Osteoblast (primary cell): Measurements from ENCODE around the gene DENND2A. TPM values are rescaled to one million over a fixed set of nuclear protein-coding genes. Genes with fewer than 3 reads are reported as not detected.

Experiments
- DNase-seq: peaks from one replicate; pipeline ENCODE4 v3.0.0; 2011; ENCODE audit warnings: low spot score, mixed read lengths; ENCODE audit not compliant: insufficient read length; ENCODE audit errors: missing footprints
- H2AFZ ChIP-seq: 2 replicates; pipeline ENCODE4 v1.6.0; 2011; ENCODE audit warnings: mild to moderate bottlenecking, low read length
- H3K27ac ChIP-seq: 2 replicates; pipeline ENCODE4 v1.5.1; 2011; ENCODE audit warnings: mild to moderate bottlenecking, low read depth, low read length, moderate library complexity
- H3K27me3 ChIP-seq: 2 replicates; pipeline ENCODE4 v1.6.0; 2012; ENCODE audit warnings: mild to moderate bottlenecking, control low read depth, inconsistent platforms, low read length, moderate library complexity; ENCODE audit not compliant: insufficient read depth
- H3K36me3 ChIP-seq: 2 replicates; pipeline ENCODE4 v1.5.1; 2011; ENCODE audit warnings: mild to moderate bottlenecking, low read length, control low read depth, moderate library complexity; ENCODE audit not compliant: insufficient read depth
- H3K4me1 ChIP-seq: 2 replicates; pipeline ENCODE4 v1.5.1; 2011; ENCODE audit warnings: mild to moderate bottlenecking, low read length, control low read depth, moderate library complexity; ENCODE audit not compliant: insufficient read depth
- H3K4me2 ChIP-seq: 2 replicates; pipeline ENCODE4 v1.6.0; 2011; ENCODE audit warnings: mild to moderate bottlenecking, low read length; ENCODE audit not compliant: insufficient read depth
- H3K4me3 ChIP-seq: fragments of 200-600 bp; sonication (generic); 3 replicates; pipeline ENCODE4 v1.5.1; 2012; ENCODE audit warnings: mild to moderate bottlenecking, low read length, inconsistent platforms; ENCODE audit not compliant: insufficient read depth
- H3K79me2 ChIP-seq: 2 replicates; pipeline ENCODE4 v1.6.0; 2012; ENCODE audit warnings: mild to moderate bottlenecking, low read length, control low read depth, inconsistent platforms; ENCODE audit not compliant: insufficient read depth
- H3K9me3 ChIP-seq: 2 replicates; pipeline ENCODE4 v1.5.1; 2011; ENCODE audit warnings: low read depth, low read length, control low read depth
- H4K20me1 ChIP-seq: 2 replicates; pipeline ENCODE4 v1.6.0; 2012; ENCODE audit warnings: mild to moderate bottlenecking, low read length, control low read depth; ENCODE audit not compliant: insufficient read depth
- CTCF ChIP-seq: IDR thresholded peaks from 2 replicates; pipeline ENCODE4 v1.5.1; 2011; ENCODE audit warnings: mild to moderate bottlenecking, low read depth, low read length, moderate library complexity; ENCODE audit errors: extremely low read depth
- total RNA-seq: library from RNA; depleted of rRNA; stranded (reverse); fragments of >200 nt; gene quantifications from 2 replicates; pipeline ENCODE4 v1.2.3, GENCODE V29; 2012

DENND2A gene
- total RNA-seq, 1 donor, result 0.36 TPM

- H3K9me3 ChIP-seq, result no peaks in the 10 kb centered on the region
- DNase-seq, result no peak
- no peaks in the 10 kb centered on the region for H3K4me1 ChIP-seq
- no peak overlapping the region for H3K4me3 ChIP-seq
- no peaks in the 10 kb centered on the region for H3K79me2 ChIP-seq
- H3K4me2 ChIP-seq, result no peak overlapping the region
- no peak for TF ChIP-seq CTCF
- no peaks in the 10 kb centered on the region for H3K36me3 ChIP-seq
- H4K20me1 ChIP-seq, result no peaks in the 10 kb centered on the region
- no peaks in the 10 kb centered on the region for H3K27me3 ChIP-seq
- H2AFZ ChIP-seq, result no peak overlapping the region
- H3K27ac ChIP-seq, result no peak overlapping the region
Observed at GRCh38 chr7:140519007-140519399, 121.6 kb downstream of the DENND2A start.

GRCh38 chr7:140518370-140519006 lies 122.1 kb downstream of the DENND2A start:
- TF ChIP-seq CTCF, result no peak
- Histone ChIP-seq H3K36me3 (no peaks in the 10 kb centered on the region), H3K9me3 (no peaks in the 10 kb centered on the region), H3K4me2 (peak overlapping the region; percentile 62), H3K4me1 (no peaks in the 10 kb centered on the region), H3K79me2 (no peaks in the 10 kb centered on the region), H4K20me1 (no peaks in the 10 kb centered on the region), H2AFZ (peak overlapping the region; percentile 90), H3K4me3 (no peak overlapping the region), H3K27ac (no peak overlapping the region), H3K27me3 (no peaks in the 10 kb centered on the region)
- no peak for DNase-seq

GRCh38 chr7:140517546-140518369 lies 122.9 kb downstream of the DENND2A start:
- peak; percentile 88 for TF ChIP-seq CTCF
- Histone ChIP-seq H4K20me1 (no peaks in the 10 kb centered on the region), H3K4me2 (peak overlapping the region; percentile 62), H3K4me3 (peak overlapping the region; percentile 34), H3K27me3 (no peaks in the 10 kb centered on the region), H3K27ac (no peak overlapping the region), H2AFZ (peak overlapping the region; percentile 90), H3K4me1 (no peaks in the 10 kb centered on the region), H3K36me3 (no peaks in the 10 kb centered on the region), H3K79me2 (no peaks in the 10 kb centered on the region), H3K9me3 (no peaks in the 10 kb centered on the region)
- DNase-seq, result peak; percentile 98

- Histone ChIP-seq H3K4me2 (no peak overlapping the region), H3K4me1 (no peaks in the 10 kb centered on the region), H2AFZ (no peak overlapping the region), H3K9me3 (no peaks in the 10 kb centered on the region), H3K79me2 (no peaks in the 10 kb centered on the region), H3K4me3 (no peak overlapping the region), H3K36me3 (no peaks in the 10 kb centered on the region), H3K27me3 (no peaks in the 10 kb centered on the region), H3K27ac (no peak overlapping the region), H4K20me1 (no peaks in the 10 kb centered on the region)
- DNase-seq, result no peak
- no peak for TF ChIP-seq CTCF
Observed at GRCh38 chr7:140512317-140513000, 128.2 kb downstream of the DENND2A start.
